GM18526 (cell line): ENCODE results near the gene HMX2.

Source experiments
- POLR2A ChIP-seq: IDR thresholded peaks from 3 replicates; pipeline ENCODE4 v1.6.1; 2011; ENCODE audit not compliant: insufficient read length; ENCODE audit errors: extremely low read depth

HMX2 gene

GRCh38 chr10:123154711-123155505 is 7.0 kb downstream of the HMX2 start:
- no peak for TF ChIP-seq POLR2A

- TF ChIP-seq POLR2A = no peak
Observed at GRCh38 chr10:123156078-123156477, 8.1 kb downstream of the HMX2 start.

- no peak for TF ChIP-seq POLR2A
Observed at GRCh38 chr10:123157210-123157609, 9.3 kb downstream of the HMX2 start.

- no peak for TF ChIP-seq POLR2A
Observed at GRCh38 chr10:123158682-123159081, 10.7 kb downstream of the HMX2 start.

- no peak for TF ChIP-seq POLR2A
Observed at GRCh38 chr10:123160311-123160980, 12.5 kb downstream of the HMX2 start.

- no peak for TF ChIP-seq POLR2A
Observed at GRCh38 chr10:123164319-123164718, 16.4 kb downstream of the HMX2 start.

GRCh38 chr10:123165445-123166072 is 17.6 kb downstream of the HMX2 start:
- TF ChIP-seq POLR2A = no peak

GRCh38 chr10:123166618-123167017 is 18.7 kb downstream of the HMX2 start:
- TF ChIP-seq POLR2A = no peak

GRCh38 chr10:123170961-123171360 is 23.0 kb downstream of the HMX2 start:
- no peak for TF ChIP-seq POLR2A

GRCh38 chr10:123175389-123176387 is 27.8 kb downstream of the HMX2 start:
- no peak for TF ChIP-seq POLR2A

GRCh38 chr10:123180101-123181090 is 32.5 kb downstream of the HMX2 start:
- TF ChIP-seq POLR2A = no peak

GRCh38 chr10:123183724-123184123 is 35.8 kb downstream of the HMX2 start:
- no peak for TF ChIP-seq POLR2A

GRCh38 chr10:123187781-123188180 is 39.8 kb downstream of the HMX2 start:
- no peak for TF ChIP-seq POLR2A

GRCh38 chr10:123191886-123192285 is 44.0 kb downstream of the HMX2 start:
- TF ChIP-seq POLR2A = no peak
